Body of pancreas (tissue), 4 donors: ENCODE measurements around the gene ADGRB3. TPM values are rescaled to one million over a fixed set of nuclear protein-coding genes. Genes with fewer than 3 reads are reported as not detected.

Source experiments
- ATAC-seq: fragments of 150-250 bp; one replicate; pipeline ENCODE4 v1.9.1; 2016
- DNase-seq, 4 donors: peaks; one replicate each; pipeline ENCODE4 v3.0.0-alpha.2; 2019
- H3K27ac ChIP-seq, 4 donors: fragments of 200-600 bp; sonication (generic); 1 replicate in 3 of 4; 2 replicates in 1 of 4; pipeline versions ENCODE4 v1.5.1 to v1.6.1; 2016 to 2019; ENCODE audit warnings: mild to moderate bottlenecking in 1 of 4, mixed read lengths in 1 of 4, moderate library complexity in 1 of 4
- H3K27me3 ChIP-seq, 2 donors: fragments of 200-600 bp; sonication (generic); one replicate each; pipeline ENCODE4 v1.6.0; 2016; ENCODE audit warnings: mild to moderate bottlenecking in 1 of 2
- H3K36me3 ChIP-seq, 2 donors: fragments of 200-600 bp; sonication (generic); replicated peaks in 1 of 2; 2 replicates each; pipeline ENCODE4 v1.5.1; 2016; ENCODE audit warnings: low read depth in 2 of 2; ENCODE audit not compliant: insufficient read depth in 1 of 2
- H3K4me1 ChIP-seq: fragments of 200-600 bp; sonication (generic); one replicate; pipeline ENCODE4 v1.6.0; 2016
- H3K4me3 ChIP-seq, 2 donors: fragments of 200-600 bp; sonication (generic); 1 replicate in 1 of 2; 2 replicates in 1 of 2; pipeline ENCODE4 v1.5.1; 2016 to 2019
- H3K9me3 ChIP-seq, 3 donors: fragments of 200-600 bp; sonication (generic); 1 replicate in 2 of 3; 2 replicates in 1 of 3; pipeline ENCODE4 v1.5.1; 2016
- POLR2A ChIP-seq, 3 donors: fragments of 450-650 bp; IDR thresholded peaks; one replicate each; pipeline ENCODE4 v1.6.1; 2016; ENCODE audit warnings: antibody characterized with exemption in 3 of 3, mild to moderate bottlenecking in 2 of 3
- WGBS, 2 donors: methylation state at CpG; one replicate each; pipeline ENCODE4 v1.1.5; 2017; 5-methylcytosine and 5-hydroxymethylcytosine counted together
- intact Hi-C: fragments of 100-400 bp; cut with DNase I; formaldehyde crosslinking; loops from one replicate; pipeline ENCODE4 v1.15.1; 2023
- total RNA-seq, 2 donors: library from RNA; depleted of rRNA; stranded (reverse); fragments of >200 nt; gene quantifications; one replicate each; pipeline ENCODE4 v1.1.0, GENCODE V29; 2016
- TF ChIP-seq, protein P1 (sequence below), 7 experiments: fragments of 450-650 bp in 4 of 7; fragments of 200-600 bp in 3 of 7; sonication (generic) in 3 of 7; IDR thresholded peaks; one replicate each; pipeline ENCODE4 v1.5.1; 2016 to 2019; ENCODE audit warnings: antibody characterized with exemption in 7 of 7

Gene ADGRB3
- total RNA-seq, 2 donors from 2014 or later = under 0.01 to 1.3 TPM

GRCh38 chr6:69155467-69155866 is 520.4 kb downstream of the ADGRB3 start:
- WGBS, 2 donors = 71 to 84% methylated on average over 1 of the region's 1 CpG
- H3K4me3 ChIP-seq = no peak overlapping the region
- no peaks in the 10 kb centered on the region for H3K27me3 ChIP-seq
- no peak for ATAC-seq
- no peak overlapping the region for H3K27ac ChIP-seq
- TF ChIP-seq POLR2A (IDR thresholded peaks at IDR 0.05) = no peak
- TF ChIP-seq, protein P1, sequence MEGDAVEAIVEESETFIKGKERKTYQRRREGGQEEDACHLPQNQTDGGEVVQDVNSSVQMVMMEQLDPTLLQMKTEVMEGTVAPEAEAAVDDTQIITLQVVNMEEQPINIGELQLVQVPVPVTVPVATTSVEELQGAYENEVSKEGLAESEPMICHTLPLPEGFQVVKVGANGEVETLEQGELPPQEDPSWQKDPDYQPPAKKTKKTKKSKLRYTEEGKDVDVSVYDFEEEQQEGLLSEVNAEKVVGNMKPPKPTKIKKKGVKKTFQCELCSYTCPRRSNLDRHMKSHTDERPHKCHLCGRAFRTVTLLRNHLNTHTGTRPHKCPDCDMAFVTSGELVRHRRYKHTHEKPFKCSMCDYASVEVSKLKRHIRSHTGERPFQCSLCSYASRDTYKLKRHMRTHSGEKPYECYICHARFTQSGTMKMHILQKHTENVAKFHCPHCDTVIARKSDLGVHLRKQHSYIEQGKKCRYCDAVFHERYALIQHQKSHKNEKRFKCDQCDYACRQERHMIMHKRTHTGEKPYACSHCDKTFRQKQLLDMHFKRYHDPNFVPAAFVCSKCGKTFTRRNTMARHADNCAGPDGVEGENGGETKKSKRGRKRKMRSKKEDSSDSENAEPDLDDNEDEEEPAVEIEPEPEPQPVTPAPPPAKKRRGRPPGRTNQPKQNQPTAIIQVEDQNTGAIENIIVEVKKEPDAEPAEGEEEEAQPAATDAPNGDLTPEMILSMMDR (IDR thresholded peaks at IDR 0.05) = no peak
- no peak for DNase-seq
- intact Hi-C loops = no loop called here
- no peaks in the 10 kb centered on the region for H3K4me1 ChIP-seq
- no peaks in the 10 kb centered on the region for H3K9me3 ChIP-seq
- no peaks in the 10 kb centered on the region for H3K36me3 ChIP-seq

GRCh38 chr6:69162811-69163210 is 527.7 kb downstream of the ADGRB3 start:
- H3K27me3 ChIP-seq = no peaks in the 10 kb centered on the region
- H3K4me3 ChIP-seq = no peak overlapping the region
- H3K4me1 ChIP-seq = no peaks in the 10 kb centered on the region
- no peak overlapping the region for H3K27ac ChIP-seq
- no peak for ATAC-seq
- no peak for DNase-seq
- intact Hi-C loops = no loop called here
- no peaks in the 10 kb centered on the region for H3K9me3 ChIP-seq
- no peak for TF ChIP-seq POLR2A (IDR thresholded peaks at IDR 0.05)
- TF ChIP-seq, protein P1 (IDR thresholded peaks at IDR 0.05) = no peak
- 5 to 16% methylated on average over 1 of the region's 1 CpG for WGBS, 2 donors
- no peaks in the 10 kb centered on the region for H3K36me3 ChIP-seq

DNA sequence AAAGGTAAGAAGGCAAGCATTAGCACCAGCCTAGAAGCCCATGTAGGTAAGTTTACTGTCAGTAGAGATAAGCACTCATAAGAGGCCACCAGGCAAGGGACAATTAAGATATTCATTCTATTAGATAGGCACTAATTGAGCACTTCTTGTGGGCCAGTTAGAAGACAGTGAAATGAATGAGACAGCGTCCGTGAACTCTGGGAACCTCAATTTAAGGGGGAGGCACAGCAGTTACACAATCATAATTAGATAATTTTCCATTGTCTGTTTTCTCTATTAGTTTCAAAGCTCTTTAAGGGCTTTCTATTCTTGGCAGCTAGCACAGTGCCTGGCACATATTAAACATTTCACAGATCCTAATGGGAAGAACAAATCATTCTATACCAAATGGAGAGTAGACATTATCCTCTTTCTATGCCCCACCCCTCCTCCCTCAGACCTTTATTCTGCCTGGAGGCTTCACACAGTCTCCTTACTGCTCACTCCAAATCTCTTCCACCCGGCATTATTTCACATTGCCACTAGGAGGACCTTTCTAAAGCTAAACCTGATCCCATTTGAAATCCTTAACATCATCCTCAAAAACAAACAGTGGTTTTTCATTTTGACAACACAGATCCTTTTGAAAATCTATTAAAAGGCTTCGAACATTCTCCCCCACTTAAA is 529.6 kb downstream of the ADGRB3 start:
- Histone ChIP-seq H3K4me1 (no peaks in the 10 kb centered on the region), H3K4me3 (no peak overlapping the region), H3K27me3 (no peaks in the 10 kb centered on the region), H3K9me3 (no peaks in the 10 kb centered on the region), H3K36me3 (no peaks in the 10 kb centered on the region), H3K27ac (no peak overlapping the region)
- DNase-seq = no peak
- intact Hi-C loops = no loop called here
- no peak for ATAC-seq
- TF ChIP-seq POLR2A (IDR thresholded peaks at IDR 0.05) = no peak
- TF ChIP-seq, protein P1 (IDR thresholded peaks at IDR 0.05) = no peak
- 47 to 49% methylated on average over 4 of the region's 4 CpGs for WGBS, 2 donors

- Histone ChIP-seq H3K4me3 (no peak overlapping the region), H3K36me3 (no peaks in the 10 kb centered on the region), H3K4me1 (no peaks in the 10 kb centered on the region), H3K27me3 (peaks cover 0 to 3% of the 10 kb centered on the region in 2 donors), H3K9me3 (no peaks in the 10 kb centered on the region), H3K27ac (no peak overlapping the region)
- no peak for ATAC-seq
- intact Hi-C loops = no loop called here
- DNase-seq = no peak
- no peak for TF ChIP-seq POLR2A (IDR thresholded peaks at IDR 0.05)
- TF ChIP-seq, protein P1 (IDR thresholded peaks at IDR 0.05) = no peak
Measured at GRCh38 chr6:69179681-69180080, 544.6 kb downstream of the ADGRB3 start.
